Vein endothelial cell (primary cell): Measurements from ENCODE around the gene DRP2. TPM values are rescaled to one million over a fixed set of nuclear protein-coding genes. Genes with fewer than 3 reads are reported as not detected.

ENCODE experiments used
- small RNA-seq: library from RNA; depleted of rRNA; stranded (forward); fragments of <200 nt; gene quantifications from one replicate; pipeline ENCODE3, GENCODE V24; 2012
- total RNA-seq: library from RNA; depleted of rRNA; stranded (reverse); fragments of >200 nt; gene quantifications from 2 replicates; pipeline ENCODE4 v1.2.3, GENCODE V29; 2012

DRP2 gene
- 0.33 and 0.48 TPM in 2 replicates for total RNA-seq

GRCh38 chrX:101219116-101219863 is at the start of gene DRP2:
DRP2 (plus strand) TSS chrX:101219786; CDS start chrX:101231648, 11,862 bp downstream.

GRCh38 chrX:101290957-101291603 is 71.5 kb downstream of the DRP2 start, which contains the start of gene TAF7L:
TAF7L (minus strand) TSS chrX:101291334; CDS start chrX:101287543, 3,791 bp downstream.

Small RNA genes within 50 kb of the gene (small RNA-seq; reads per million reads assigned to genes)
- gene Z70280.1 = not detected

Other genes starting within 250 kb of the DRP2 start
- 21.2 and 26.7 TPM in 2 replicates for gene TRMT2B, start 167.7 kb upstream of the DRP2 start, total RNA-seq
- 1.8 and 2.9 TPM in 2 replicates for gene TMEM35A, start 140.9 kb upstream of the DRP2 start, total RNA-seq
- gene CENPI, start 121.6 kb upstream of the DRP2 start, total RNA-seq = 7.5 and 17.7 TPM in 2 replicates
- 0.33 and 0.38 TPM in 2 replicates for gene TAF7L, start 71.5 kb downstream of the DRP2 start, total RNA-seq
- gene TIMM8A, start 129.0 kb downstream of the DRP2 start, total RNA-seq = 4.9 and 5.2 TPM in 2 replicates
- not detected in 2 replicates for gene BTK, start 166.4 kb downstream of the DRP2 start, total RNA-seq
- gene RPL36A, start 171.2 kb downstream of the DRP2 start, total RNA-seq = 106 and 874 TPM in 2 replicates
- 24.8 and 30.4 TPM in 2 replicates for gene GLA, start 188.1 kb downstream of the DRP2 start, total RNA-seq
- 53.9 and 68.6 TPM in 2 replicates for gene HNRNPH2, start 188.4 kb downstream of the DRP2 start, total RNA-seq